HL-60 (cell line): ENCODE measurements around the gene HDAC7.

Source experiments
- CTCF ChIP-seq: IDR thresholded peaks from one replicate; pipeline ENCODE4 v1.5.1; 2011; ENCODE audit warnings: low read length, control low read depth, inconsistent platforms; ENCODE audit not compliant: insufficient read depth
- POLR2AphosphoS5 ChIP-seq: IDR thresholded peaks from 2 replicates; pipeline ENCODE4 v1.6.1; 2012; ENCODE audit warnings: low read depth

- no peak for TF ChIP-seq CTCF
- TF ChIP-seq POLR2AphosphoS5 = no peak
Measured at GRCh38 chr12:47858511-47859266, 39.0 kb upstream of the HDAC7 start.
